ENCODE measurements around the gene PACSIN3. TPM values are rescaled to one million over a fixed set of nuclear protein-coding genes. Genes with fewer than 3 reads are reported as not detected.

Gene PACSIN3
- total RNA-seq, 1 experiment from 2014 or later = 63.1 TPM

- no peak overlapping the region for H3K9ac ChIP-seq (ENCODE audit: low read length)
- no peak overlapping the region for H3K4me2 ChIP-seq (ENCODE audit: low read length)
- TF ChIP-seq SRF (IDR thresholded peaks at IDR 0.05; ENCODE audit: low read depth) (no peak), RAD21 (IDR thresholded peaks at IDR 0.05; ENCODE audit: low read depth) (no peak), MAX (IDR thresholded peaks at IDR 0.05) (no peak), POLR2A (IDR thresholded peaks at IDR 0.05; ENCODE audit: borderline replicate concordance, extremely low read depth, insufficient read depth, insufficient read length) (no peak), SIN3A (IDR thresholded peaks at IDR 0.05; ENCODE audit: low read depth) (no peak), REST (IDR thresholded peaks at IDR 0.05; ENCODE audit: low read depth) (no peak), FOSL1 (IDR thresholded peaks at IDR 0.05; ENCODE audit: low read depth) (no peak), ELF1 (IDR thresholded peaks at IDR 0.05; ENCODE audit: borderline replicate concordance, low read depth) (no peak), ZFX (IDR thresholded peaks at IDR 0.05) (no peak)
- TF ChIP-seq, protein P1, sequence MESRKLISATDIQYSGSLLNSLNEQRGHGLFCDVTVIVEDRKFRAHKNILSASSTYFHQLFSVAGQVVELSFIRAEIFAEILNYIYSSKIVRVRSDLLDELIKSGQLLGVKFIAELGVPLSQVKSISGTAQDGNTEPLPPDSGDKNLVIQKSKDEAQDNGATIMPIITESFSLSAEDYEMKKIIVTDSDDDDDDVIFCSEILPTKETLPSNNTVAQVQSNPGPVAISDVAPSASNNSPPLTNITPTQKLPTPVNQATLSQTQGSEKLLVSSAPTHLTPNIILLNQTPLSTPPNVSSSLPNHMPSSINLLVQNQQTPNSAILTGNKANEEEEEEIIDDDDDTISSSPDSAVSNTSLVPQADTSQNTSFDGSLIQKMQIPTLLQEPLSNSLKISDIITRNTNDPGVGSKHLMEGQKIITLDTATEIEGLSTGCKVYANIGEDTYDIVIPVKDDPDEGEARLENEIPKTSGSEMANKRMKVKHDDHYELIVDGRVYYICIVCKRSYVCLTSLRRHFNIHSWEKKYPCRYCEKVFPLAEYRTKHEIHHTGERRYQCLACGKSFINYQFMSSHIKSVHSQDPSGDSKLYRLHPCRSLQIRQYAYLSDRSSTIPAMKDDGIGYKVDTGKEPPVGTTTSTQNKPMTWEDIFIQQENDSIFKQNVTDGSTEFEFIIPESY (IDR thresholded peaks at IDR 0.05; ENCODE audit: extremely low read depth, insufficient replicate concordance, low read length) = no peak
- H2AFZ ChIP-seq (ENCODE audit: low read depth, low read length, poor library complexity, severe bottlenecking) = no peak overlapping the region
- H4K20me1 ChIP-seq (ENCODE audit: insufficient read depth) = no peaks in the 10 kb centered on the region
- RAD21 ChIA-PET (ENCODE audit: low non-redundant PET in 1 of 2, low total read pairs in 2 of 2, uncharacterized antibody in 2 of 2, unreplicated experiment in 2 of 2) = no interaction called here
- no peaks in the 10 kb centered on the region for H3K79me2 ChIP-seq (ENCODE audit: insufficient read depth, low read length)
- no peaks in the 10 kb centered on the region for H3K36me3 ChIP-seq (ENCODE audit: control insufficient read depth in 1 of 2, insufficient read depth in 2 of 2, low read length in 2 of 2)
- POLR2A ChIA-PET = no interaction called here
- H3K4me3 ChIP-seq (replicated peaks in 1 of 2; ENCODE audit: low read depth in 1 of 2, low read length in 2 of 2) = no peak overlapping the region
- no peaks in the 10 kb centered on the region for H3K27me3 ChIP-seq (ENCODE audit: insufficient read depth, low read length)
- no peaks in the 10 kb centered on the region for H3K9me2 ChIP-seq (ENCODE audit: insufficient read depth)
- BruUV-seq (replicated peaks) = no TSS peak
- no peak overlapping the region for H3K27ac ChIP-seq (ENCODE audit: low read depth, low read length)
- intact Hi-C loops (cut with micrococcal nuclease) = no loop called here
- H3K4me1 ChIP-seq (ENCODE audit: control insufficient read depth in 1 of 2, insufficient read depth in 2 of 2, low read length in 2 of 2) = no peaks in the 10 kb centered on the region
- DNase-seq (ENCODE audit: low read depth, low spot score) (no peak), ATAC-seq (no peak)
- H3K9me3 ChIP-seq (ENCODE audit: control insufficient read depth in 1 of 2, insufficient read depth in 1 of 2, low read depth in 1 of 2, low read length in 2 of 2) = no peaks in the 10 kb centered on the region
- CTCF ChIA-PET = no interaction called here
These were observed 30.4 kb downstream of the PACSIN3 start for GRCh38 chr11:47155879-47156278.

Data from HCT116 (cell line).